Peyer's patch (tissue), 4 donors: ENCODE results near the gene GALNT6. TPM values are rescaled to one million over a fixed set of nuclear protein-coding genes. Genes with fewer than 3 reads are reported as not detected.

Experiments used
- DNase-seq, 3 donors: peaks; one replicate each; pipeline ENCODE4 v3.0.0-alpha.2; 2017 to 2019
- H3K27ac ChIP-seq, 4 donors: fragments of 200-600 bp; sonication (generic); one replicate each; pipeline ENCODE4 v1.5.1; 2016 to 2019
- H3K27me3 ChIP-seq, 2 donors: fragments of 200-600 bp; sonication (generic); one replicate each; pipeline ENCODE4 v1.5.1; 2019
- H3K36me3 ChIP-seq, 3 donors: fragments of 200-600 bp; sonication (generic); one replicate each; pipeline ENCODE4 v1.5.1; 2016 to 2019
- H3K4me1 ChIP-seq, 4 donors: fragments of 200-600 bp; sonication (generic); one replicate each; pipeline ENCODE4 v1.5.1; 2016 to 2019
- H3K4me3 ChIP-seq, 4 donors: fragments of 200-600 bp; sonication (generic); 1 replicate in 3 of 4; 2 replicates in 1 of 4; pipeline ENCODE4 v1.5.1; 2016 to 2019; ENCODE audit warnings: mild to moderate bottlenecking in 1 of 4
- H3K9me3 ChIP-seq, 4 donors: fragments of 200-600 bp; sonication (generic); one replicate each; pipeline ENCODE4 v1.5.1; 2016 to 2019; ENCODE audit warnings: mild to moderate bottlenecking in 1 of 4
- CTCF ChIP-seq, 6 experiments: fragments of 450-650 bp in 4 of 6; fragments of 200-600 bp in 2 of 6; sonication (generic) in 1 of 6; IDR thresholded peaks; one replicate each; pipeline ENCODE4 v1.5.1; 2017 to 2019; ENCODE audit warnings: antibody characterized with exemption in 6 of 6, mild to moderate bottlenecking in 3 of 6, moderate library complexity in 1 of 6
- POLR2A ChIP-seq, 2 donors: fragments of 450-650 bp; IDR thresholded peaks; one replicate each; pipeline ENCODE4 v1.5.1; 2017; ENCODE audit warnings: antibody characterized with exemption in 2 of 2, mild to moderate bottlenecking in 2 of 2, moderate library complexity in 2 of 2
- total RNA-seq, 4 donors: library from RNA; depleted of rRNA; stranded (reverse); fragments of >200 nt; gene quantifications; one replicate each; pipeline ENCODE4 v1.1.0, GENCODE V29; 2016

GALNT6 gene
- 10 to 100 TPM; 31.4 to 82.0 (median 54.9) TPM for total RNA-seq

- peak; percentile 83 to 91 (median 87) for DNase-seq
Observed at GRCh38 chr12:51391283-51392123, at the start of gene GALNT6. Gene GALNT6 (minus strand): TSS chr12:51391406. CDS start chr12:51379781, 11,625 bp downstream.

GRCh38 chr12:51439330-51439729 is 48.1 kb upstream of the GALNT6 start:
- TF ChIP-seq CTCF (IDR thresholded peaks at IDR 0.05) (no peak), POLR2A (IDR thresholded peaks at IDR 0.05) (no peak)
- Histone ChIP-seq H3K27me3 (no peaks in the 10 kb centered on the region), H3K4me1 (no peaks in the 10 kb centered on the region), H3K36me3 (no peaks in the 10 kb centered on the region), H3K4me3 (no peak overlapping the region), H3K9me3 (no peaks in the 10 kb centered on the region), H3K27ac (no peak overlapping the region)
- DNase-seq = no peak

More at GRCh38 chr12:51391283-51392123, at the start of gene GALNT6:
- Histone ChIP-seq H3K27ac (peak within 1 kb of the TSS; percentile 52 to 85 (median 72)), H3K4me3 (peak within 1 kb of the TSS; percentile 48 to 84 (median 75)), H3K27me3 (peaks cover 0 to 7% of the 10 kb centered on the region in 2 donors), H3K36me3 (no peaks in the 10 kb centered on the region), H3K9me3 (no peaks in the 10 kb centered on the region), H3K4me1 (peaks cover 0 to 49% (median 5%) of the 10 kb centered on the region in 4 donors)
- no peak for TF ChIP-seq CTCF (IDR thresholded peaks at IDR 0.05)
- peak; percentile 34 to 78 for TF ChIP-seq POLR2A (IDR thresholded peaks at IDR 0.05)

GRCh38 chr12:51437431-51437830 is 46.2 kb upstream of the GALNT6 start:
- H3K36me3 ChIP-seq = no peaks in the 10 kb centered on the region
- TF ChIP-seq POLR2A (IDR thresholded peaks at IDR 0.05) (no peak), CTCF (IDR thresholded peaks at IDR 0.05) (no peak)
- H3K9me3 ChIP-seq = no peaks in the 10 kb centered on the region
- no peak for DNase-seq
- no peak overlapping the region for H3K27ac ChIP-seq
- no peaks in the 10 kb centered on the region for H3K27me3 ChIP-seq
- H3K4me3 ChIP-seq = no peak overlapping the region
- no peaks in the 10 kb centered on the region for H3K4me1 ChIP-seq

- H3K27me3 ChIP-seq = no peaks in the 10 kb centered on the region
- H3K4me3 ChIP-seq = no peak overlapping the region
- no peak for DNase-seq
- H3K4me1 ChIP-seq = no peaks in the 10 kb centered on the region
- no peaks in the 10 kb centered on the region for H3K36me3 ChIP-seq
- TF ChIP-seq CTCF (IDR thresholded peaks at IDR 0.05) (no peak), POLR2A (IDR thresholded peaks at IDR 0.05) (no peak)
- no peaks in the 10 kb centered on the region for H3K9me3 ChIP-seq
- H3K27ac ChIP-seq = no peak overlapping the region
Observed at GRCh38 chr12:51434305-51434704, 43.1 kb upstream of the GALNT6 start.

- Histone ChIP-seq H3K36me3 (no peaks in the 10 kb centered on the region), H3K4me3 (no peak overlapping the region), H3K9me3 (no peaks in the 10 kb centered on the region), H3K27me3 (no peaks in the 10 kb centered on the region), H3K4me1 (no peaks in the 10 kb centered on the region), H3K27ac (no peak overlapping the region)
- no peak for DNase-seq
- no peak for TF ChIP-seq POLR2A (IDR thresholded peaks at IDR 0.05)
- no peak for TF ChIP-seq CTCF (IDR thresholded peaks at IDR 0.05)
Observed at GRCh38 chr12:51432921-51433320, 41.7 kb upstream of the GALNT6 start.
